Measurements from ENCODE around the gene ATP6V0E1.

Gene ATP6V0E1

DNA sequence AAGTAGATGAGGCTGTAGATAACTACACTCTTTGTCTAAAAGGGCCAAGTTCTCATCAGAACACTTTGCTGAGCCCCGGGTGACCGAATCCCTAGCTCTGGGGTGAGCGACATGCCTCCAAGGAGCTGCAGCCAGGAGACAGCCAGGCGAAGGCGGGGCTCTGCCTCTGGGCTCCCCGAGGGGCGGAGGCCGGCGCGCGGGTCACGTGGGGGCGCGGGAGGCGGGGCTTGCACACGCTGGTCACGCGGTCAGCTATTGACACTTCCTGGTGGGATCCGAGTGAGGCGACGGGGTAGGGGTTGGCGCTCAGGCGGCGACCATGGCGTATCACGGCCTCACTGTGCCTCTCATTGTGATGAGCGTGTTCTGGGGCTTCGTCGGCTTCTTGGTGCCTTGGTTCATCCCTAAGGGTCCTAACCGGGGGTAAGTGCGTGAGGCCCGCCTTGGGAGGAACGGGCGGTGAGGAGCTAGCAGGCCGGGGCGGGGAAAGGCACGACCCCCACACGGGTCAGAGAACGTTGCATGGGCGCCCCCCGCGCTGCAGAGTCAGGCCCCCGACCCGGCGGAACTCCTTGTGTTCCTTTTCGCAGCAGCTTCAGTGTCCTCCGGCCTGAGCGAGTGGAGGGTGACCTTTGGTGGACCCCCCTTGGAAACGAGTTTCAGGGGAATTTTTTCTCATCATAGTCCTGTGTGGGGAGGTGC, at the start of gene ATP6V0E1:
TSS of gene ATP6V0E1 (plus strand) at position 230 of the 702 bp plus-strand sequence. CDS start at position 320, 90 bp downstream.
- DNase-seq (ENCODE audit: low spot score), result peak; percentile 98
- TF ChIP-seq, protein P1, sequence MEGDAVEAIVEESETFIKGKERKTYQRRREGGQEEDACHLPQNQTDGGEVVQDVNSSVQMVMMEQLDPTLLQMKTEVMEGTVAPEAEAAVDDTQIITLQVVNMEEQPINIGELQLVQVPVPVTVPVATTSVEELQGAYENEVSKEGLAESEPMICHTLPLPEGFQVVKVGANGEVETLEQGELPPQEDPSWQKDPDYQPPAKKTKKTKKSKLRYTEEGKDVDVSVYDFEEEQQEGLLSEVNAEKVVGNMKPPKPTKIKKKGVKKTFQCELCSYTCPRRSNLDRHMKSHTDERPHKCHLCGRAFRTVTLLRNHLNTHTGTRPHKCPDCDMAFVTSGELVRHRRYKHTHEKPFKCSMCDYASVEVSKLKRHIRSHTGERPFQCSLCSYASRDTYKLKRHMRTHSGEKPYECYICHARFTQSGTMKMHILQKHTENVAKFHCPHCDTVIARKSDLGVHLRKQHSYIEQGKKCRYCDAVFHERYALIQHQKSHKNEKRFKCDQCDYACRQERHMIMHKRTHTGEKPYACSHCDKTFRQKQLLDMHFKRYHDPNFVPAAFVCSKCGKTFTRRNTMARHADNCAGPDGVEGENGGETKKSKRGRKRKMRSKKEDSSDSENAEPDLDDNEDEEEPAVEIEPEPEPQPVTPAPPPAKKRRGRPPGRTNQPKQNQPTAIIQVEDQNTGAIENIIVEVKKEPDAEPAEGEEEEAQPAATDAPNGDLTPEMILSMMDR (IDR thresholded peaks at IDR 0.05), result no peak
- Histone ChIP-seq H3K27ac (peak within 1 kb of the TSS; percentile 95 to 96), H3K4me3 (peak within 1 kb of the TSS; percentile 81)

DNA sequence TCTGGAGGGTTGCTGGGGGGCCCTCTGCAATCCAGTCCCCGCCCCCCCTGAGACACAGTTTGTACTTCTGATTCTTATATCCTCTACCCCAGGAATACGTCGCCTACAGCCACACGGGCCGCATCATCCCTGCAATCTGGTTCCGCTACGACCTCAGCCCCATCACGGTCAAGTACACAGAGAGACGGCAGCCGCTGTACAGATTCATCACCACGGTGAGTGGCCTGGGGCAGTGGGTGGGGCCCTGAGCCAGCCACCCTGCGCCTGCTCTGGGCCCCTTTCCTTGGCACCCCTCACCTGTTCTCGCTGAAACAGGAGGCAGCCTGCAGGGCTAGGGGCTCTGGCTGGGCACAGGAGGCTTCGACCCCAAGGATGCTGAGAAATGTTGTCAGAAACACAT, 48.5 kb upstream of the ATP6V0E1 start:
- TF ChIP-seq, protein P1 (IDR thresholded peaks at IDR 0.05), result no peak
- no peak overlapping the region for H3K4me3 ChIP-seq
- H3K27ac ChIP-seq, result no peak overlapping the region
- no peak for DNase-seq (ENCODE audit: low spot score)

DNA sequence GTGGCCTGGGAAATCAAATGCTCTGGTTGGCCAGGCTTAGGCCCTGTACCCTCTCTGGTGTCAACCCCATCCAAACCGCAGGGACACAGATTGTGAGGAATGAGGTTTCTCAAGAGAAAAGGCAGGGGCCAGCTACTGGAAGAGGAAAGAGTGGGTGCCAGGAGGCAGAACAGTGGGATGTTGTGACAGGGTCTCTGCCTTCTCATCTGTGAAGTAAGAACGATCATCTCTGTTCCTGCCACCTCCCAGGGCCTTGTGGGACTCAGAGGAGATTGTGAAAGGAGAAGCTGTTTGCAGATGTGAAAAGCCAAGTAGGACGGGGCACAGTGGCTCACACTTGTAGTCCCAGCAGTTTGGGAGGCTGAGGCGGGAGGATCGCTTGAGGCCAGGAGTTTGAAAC, 47.2 kb upstream of the ATP6V0E1 start:
- DNase-seq (ENCODE audit: low spot score), result no peak
- no peak overlapping the region for H3K4me3 ChIP-seq
- TF ChIP-seq, protein P1 (IDR thresholded peaks at IDR 0.05), result no peak
- H3K27ac ChIP-seq, result no peak overlapping the region

DNA sequence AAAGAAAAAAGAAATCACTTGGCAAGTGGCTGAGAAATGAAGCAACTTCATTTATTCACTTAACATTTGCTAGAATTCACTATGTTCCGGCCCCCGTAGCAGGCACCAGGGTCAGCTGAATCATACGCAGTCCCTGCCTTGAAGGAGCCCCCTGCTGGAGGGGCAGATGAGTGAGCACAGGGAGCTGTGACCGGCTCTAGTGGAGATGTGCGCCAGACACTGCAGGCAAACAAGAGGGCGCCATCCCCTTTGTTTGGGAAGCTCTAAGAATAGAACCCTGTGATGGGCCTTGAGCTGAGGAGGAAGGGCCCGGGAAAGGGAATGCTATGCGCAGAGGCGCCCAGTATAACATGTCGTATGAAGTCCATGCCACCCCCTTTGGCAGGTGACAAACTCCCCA, 44.5 kb upstream of the ATP6V0E1 start:
- no peak for DNase-seq (ENCODE audit: low spot score)
- H3K27ac ChIP-seq, result no peak overlapping the region

DNA sequence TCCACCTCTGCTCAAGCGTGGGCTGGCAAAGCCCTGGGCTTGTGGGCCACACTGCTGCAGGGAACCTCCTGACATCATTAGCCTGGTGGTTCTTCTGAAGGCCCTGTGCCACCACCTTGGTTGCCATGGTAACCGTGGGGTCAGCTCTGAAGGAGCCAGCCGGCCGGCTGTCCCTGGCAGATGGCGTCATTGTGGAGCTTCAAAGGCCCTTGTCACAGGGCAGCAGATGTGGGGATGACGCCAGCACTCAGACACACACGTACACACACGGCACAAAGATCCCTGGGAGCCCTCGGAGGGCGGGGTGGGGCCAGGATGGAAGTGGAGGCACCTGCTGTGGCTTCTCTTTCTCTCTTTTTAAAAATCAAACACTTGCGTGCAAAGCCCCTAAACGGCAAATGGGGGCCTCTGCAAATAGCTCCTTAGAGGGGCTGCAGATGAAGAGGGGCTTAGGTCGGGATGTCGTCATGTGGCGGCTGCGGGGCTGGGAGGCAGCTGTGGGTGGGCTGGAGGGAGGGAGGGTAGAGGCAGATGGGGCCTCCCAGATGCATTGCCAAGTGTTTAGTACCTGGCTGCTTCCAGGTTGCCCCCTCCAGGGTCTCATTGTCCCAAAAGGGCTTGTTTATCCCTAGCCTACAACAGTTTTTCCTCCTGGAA, 43.8 kb upstream of the ATP6V0E1 start:
- no peak for DNase-seq (ENCODE audit: low spot score)
- TF ChIP-seq, protein P1 (IDR thresholded peaks at IDR 0.05), result no peak
- Histone ChIP-seq H3K27ac (no peak overlapping the region), H3K4me3 (no peak overlapping the region)

More for the DNA sequence above, 44.5 kb upstream of the ATP6V0E1 start:
- TF ChIP-seq, protein P1 (IDR thresholded peaks at IDR 0.05), result no peak
- H3K4me3 ChIP-seq, result no peak overlapping the region

DNA sequence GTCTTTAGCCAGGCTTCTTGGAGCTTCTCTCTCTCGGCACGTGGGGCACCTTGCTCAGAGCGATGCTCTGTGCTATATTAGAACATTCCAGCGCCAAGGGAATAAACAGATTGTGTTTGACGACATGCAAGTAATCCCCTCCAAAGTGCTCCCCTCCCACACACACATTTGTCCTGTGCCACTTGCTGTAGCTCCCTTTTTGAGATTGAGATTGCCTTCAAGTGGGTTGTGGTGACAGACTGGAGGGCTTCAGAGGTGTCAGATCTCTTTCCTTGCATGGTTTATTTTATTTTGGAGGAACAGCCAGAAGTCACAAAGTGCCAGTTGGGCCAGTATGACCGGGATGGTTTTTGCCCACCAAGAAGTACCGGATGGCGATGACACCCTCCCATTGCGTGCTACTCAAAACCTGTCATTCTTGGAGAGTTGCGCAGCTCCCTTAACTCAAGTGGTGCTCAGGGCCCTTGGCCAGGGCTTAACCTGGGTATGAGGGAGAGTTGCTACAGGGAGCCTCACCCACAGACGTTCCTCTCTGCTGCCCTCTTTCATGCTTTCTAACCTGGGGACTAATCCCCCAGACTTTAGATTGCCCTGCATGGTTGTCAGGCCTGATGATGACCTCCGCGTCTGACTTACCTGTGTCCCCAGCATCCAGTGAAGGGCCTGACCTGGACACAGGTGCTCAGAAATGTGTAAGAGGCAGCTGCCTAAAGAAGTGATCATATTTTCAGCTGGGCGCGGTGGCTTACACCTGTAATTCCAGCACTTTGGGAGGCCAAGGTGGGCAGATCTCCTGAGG, 43.1 kb upstream of the ATP6V0E1 start:
- Histone ChIP-seq H3K27ac (no peak overlapping the region), H3K4me3 (no peak overlapping the region)
- DNase-seq (ENCODE audit: low spot score), result no peak
- TF ChIP-seq, protein P1 (IDR thresholded peaks at IDR 0.05), result no peak
